ENCODE data around the gene CD7.

The CD7 gene

GRCh38 chr17:82292251-82293154 lies 24.9 kb downstream of the CD7 start:
- DNase-seq: peak; percentile 99
- no peaks in the 10 kb centered on the region for H3K36me3 ChIP-seq
- H3K4me3 ChIP-seq (ENCODE audit: low read depth, low read length): peak overlapping the region; percentile 87
- no peaks in the 10 kb centered on the region for H3K27me3 ChIP-seq (ENCODE audit: insufficient read depth, low read depth, severe bottlenecking)
- H3K9me3 ChIP-seq (ENCODE audit: severe bottlenecking): peaks cover under 1% of the 10 kb centered on the region
- peak overlapping the region; percentile 99 for H3K27ac ChIP-seq
- TF ChIP-seq CTCF (IDR thresholded peaks at IDR 0.05; ENCODE audit: low read depth, low read length): no peak

- DNase-seq: no peak
- H3K36me3 ChIP-seq: no peaks in the 10 kb centered on the region
- peak overlapping the region; percentile 87 for H3K4me3 ChIP-seq (ENCODE audit: low read depth, low read length)
- H3K27me3 ChIP-seq (ENCODE audit: insufficient read depth, low read depth, severe bottlenecking): no peaks in the 10 kb centered on the region
- peak overlapping the region; percentile 99 for H3K27ac ChIP-seq
- no peak for TF ChIP-seq CTCF (IDR thresholded peaks at IDR 0.05; ENCODE audit: low read depth, low read length)
- H3K9me3 ChIP-seq (ENCODE audit: severe bottlenecking): peaks cover 7% of the 10 kb centered on the region
These were observed 25.7 kb downstream of the CD7 start for GRCh38 chr17:82291582-82292250.

GRCh38 chr17:82287868-82288801 lies 29.3 kb downstream of the CD7 start:
- Histone ChIP-seq H3K4me3 (ENCODE audit: low read depth, low read length) (no peak overlapping the region), H3K9me3 (ENCODE audit: severe bottlenecking) (peaks cover 7% of the 10 kb centered on the region), H3K36me3 (no peaks in the 10 kb centered on the region), H3K27ac (no peak overlapping the region), H3K27me3 (ENCODE audit: insufficient read depth, low read depth, severe bottlenecking) (no peaks in the 10 kb centered on the region)
- peak; percentile 98 for DNase-seq
- no peak for TF ChIP-seq CTCF (IDR thresholded peaks at IDR 0.05; ENCODE audit: low read depth, low read length)

GRCh38 chr17:82287013-82287867 lies 30.2 kb downstream of the CD7 start:
- H3K27ac ChIP-seq: no peak overlapping the region
- no peaks in the 10 kb centered on the region for H3K36me3 ChIP-seq
- H3K4me3 ChIP-seq (ENCODE audit: low read depth, low read length): no peak overlapping the region
- DNase-seq: no peak
- H3K27me3 ChIP-seq (ENCODE audit: insufficient read depth, low read depth, severe bottlenecking): no peaks in the 10 kb centered on the region
- no peak for TF ChIP-seq CTCF (IDR thresholded peaks at IDR 0.05; ENCODE audit: low read depth, low read length)
- peaks cover 7% of the 10 kb centered on the region for H3K9me3 ChIP-seq (ENCODE audit: severe bottlenecking)

DNA sequence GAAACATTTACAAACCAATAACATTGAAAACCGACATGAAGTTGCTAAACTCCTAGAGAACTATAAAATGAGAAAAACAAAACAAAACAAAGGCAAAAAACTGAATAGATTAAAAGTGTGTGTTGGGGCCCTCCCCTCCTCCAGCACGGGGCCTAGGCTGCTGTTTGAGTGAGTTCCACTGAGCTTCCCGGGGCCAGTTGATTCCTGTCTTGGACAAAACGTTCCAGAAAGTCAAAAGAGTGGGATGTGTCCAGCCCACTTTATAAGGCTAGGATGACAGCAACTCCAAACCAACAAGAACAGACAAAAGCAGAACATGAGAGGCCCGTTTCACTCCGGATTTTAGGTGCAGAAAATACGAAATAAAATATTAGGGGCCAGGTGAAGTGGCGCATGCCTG lies 32.3 kb downstream of the CD7 start:
- Histone ChIP-seq H3K4me3 (ENCODE audit: low read depth, low read length) (no peak overlapping the region), H3K9me3 (ENCODE audit: severe bottlenecking) (peaks cover 9% of the 10 kb centered on the region), H3K36me3 (no peaks in the 10 kb centered on the region), H3K27ac (no peak overlapping the region), H3K27me3 (ENCODE audit: insufficient read depth, low read depth, severe bottlenecking) (no peaks in the 10 kb centered on the region)
- TF ChIP-seq CTCF (IDR thresholded peaks at IDR 0.05; ENCODE audit: low read depth, low read length): no peak
- no peak for DNase-seq
